Astrocyte of the cerebellum (primary cell): ENCODE measurements around the gene ARVCF.

Experiments used
- DNase-seq: peaks from one replicate; pipeline ENCODE4 v3.0.0-alpha.2; 2011; ENCODE audit warnings: low read depth
- H3K4me3 ChIP-seq: 2 replicates; pipeline ENCODE4 v1.5.1; 2011; ENCODE audit warnings: mild to moderate bottlenecking, low read depth, low read length, moderate library complexity
- in situ Hi-C: cut with HindIII; loops from 2 replicates; pipeline ENCODE4 v1.10.0; 2017; ENCODE audit warnings: low sequenced_read_pairs
- TF ChIP-seq, protein P1 (sequence below): IDR thresholded peaks from 2 replicates; pipeline ENCODE4 v1.5.1; 2012; ENCODE audit warnings: low read length, low read depth, moderate library complexity, mild to moderate bottlenecking; ENCODE audit errors: missing control alignments

Gene ARVCF

DNA sequence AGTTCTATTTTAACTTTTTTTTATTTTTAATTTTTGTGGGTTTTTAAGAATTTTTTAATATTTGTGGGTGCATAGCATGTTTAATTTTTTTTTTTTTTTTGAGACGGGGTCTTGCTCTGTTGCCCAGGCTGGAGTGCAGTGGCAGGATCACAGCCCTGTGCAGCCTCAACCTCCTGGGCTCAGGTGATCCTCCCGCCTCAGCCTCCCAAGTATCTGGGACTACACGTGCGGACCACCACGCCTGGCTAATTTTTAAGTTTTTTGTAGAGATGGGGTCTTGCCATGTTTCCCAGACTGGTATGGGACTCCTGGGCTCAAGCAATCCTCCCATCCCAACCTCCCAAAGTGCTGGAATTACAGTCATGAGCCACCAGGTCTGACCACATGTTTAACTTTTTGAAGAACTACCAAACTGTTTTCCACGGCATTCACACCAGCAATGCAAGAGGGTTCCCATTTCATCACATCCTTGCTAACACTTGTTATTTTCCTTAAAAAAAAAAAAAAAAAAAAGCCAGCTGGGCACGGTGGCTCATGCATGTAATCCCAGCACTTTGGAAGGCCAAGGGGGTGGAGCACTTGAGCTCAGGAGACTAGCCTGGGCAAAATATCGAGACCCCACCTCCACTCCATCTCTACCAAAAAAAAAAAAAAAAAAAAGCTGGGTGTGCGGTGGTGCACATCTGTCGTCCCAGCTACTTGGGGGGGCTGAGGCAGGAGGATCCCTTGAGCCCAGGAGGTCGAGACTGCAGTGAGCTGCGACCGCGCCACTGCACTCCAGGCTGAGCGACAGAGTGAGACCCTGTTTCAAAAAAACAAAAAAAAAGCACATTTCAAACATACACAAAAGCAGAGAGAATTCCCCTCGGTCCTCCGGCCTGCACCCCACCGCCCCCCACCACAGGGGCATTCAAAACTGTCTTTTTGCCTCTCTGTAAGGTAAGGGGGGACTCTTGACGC lies 58.3 kb downstream of the ARVCF start:
- in situ Hi-C loops, result no loop called here
- peak overlapping the region; percentile 28 for H3K4me3 ChIP-seq
- TF ChIP-seq, protein P1, sequence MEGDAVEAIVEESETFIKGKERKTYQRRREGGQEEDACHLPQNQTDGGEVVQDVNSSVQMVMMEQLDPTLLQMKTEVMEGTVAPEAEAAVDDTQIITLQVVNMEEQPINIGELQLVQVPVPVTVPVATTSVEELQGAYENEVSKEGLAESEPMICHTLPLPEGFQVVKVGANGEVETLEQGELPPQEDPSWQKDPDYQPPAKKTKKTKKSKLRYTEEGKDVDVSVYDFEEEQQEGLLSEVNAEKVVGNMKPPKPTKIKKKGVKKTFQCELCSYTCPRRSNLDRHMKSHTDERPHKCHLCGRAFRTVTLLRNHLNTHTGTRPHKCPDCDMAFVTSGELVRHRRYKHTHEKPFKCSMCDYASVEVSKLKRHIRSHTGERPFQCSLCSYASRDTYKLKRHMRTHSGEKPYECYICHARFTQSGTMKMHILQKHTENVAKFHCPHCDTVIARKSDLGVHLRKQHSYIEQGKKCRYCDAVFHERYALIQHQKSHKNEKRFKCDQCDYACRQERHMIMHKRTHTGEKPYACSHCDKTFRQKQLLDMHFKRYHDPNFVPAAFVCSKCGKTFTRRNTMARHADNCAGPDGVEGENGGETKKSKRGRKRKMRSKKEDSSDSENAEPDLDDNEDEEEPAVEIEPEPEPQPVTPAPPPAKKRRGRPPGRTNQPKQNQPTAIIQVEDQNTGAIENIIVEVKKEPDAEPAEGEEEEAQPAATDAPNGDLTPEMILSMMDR, result no peak
- DNase-seq, result no peak

GRCh38 chr22:19957445-19957844 lies 59.2 kb downstream of the ARVCF start:
- no peak for DNase-seq
- in situ Hi-C loops, result no loop called here
- TF ChIP-seq, protein P1, result no peak
- H3K4me3 ChIP-seq, result no peak overlapping the region

- in situ Hi-C loops, result no loop called here
- no peak overlapping the region for H3K4me3 ChIP-seq
- TF ChIP-seq, protein P1, result no peak
- DNase-seq, result no peak
These were observed 61.1 kb downstream of the ARVCF start for GRCh38 chr22:19955241-19956128.

DNA sequence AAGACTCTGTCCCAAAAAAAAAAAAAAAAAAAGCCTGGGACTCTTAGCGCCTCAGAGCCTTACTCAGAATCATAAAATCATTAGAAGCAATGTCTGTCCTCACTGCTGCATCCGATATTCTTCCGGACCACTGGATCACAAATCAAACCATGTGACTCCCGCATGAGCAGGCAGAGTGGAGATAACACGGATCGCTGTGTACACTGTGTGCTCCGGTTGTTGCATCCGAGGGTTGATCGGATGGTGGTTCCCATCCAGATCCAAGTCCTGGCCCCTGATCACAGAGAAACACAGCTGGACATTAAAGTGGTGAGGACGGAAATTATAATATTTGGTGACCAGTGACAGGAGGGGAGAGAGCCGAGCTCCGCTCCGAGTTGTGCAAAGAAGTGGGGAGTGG lies 65.3 kb downstream of the ARVCF start:
- in situ Hi-C loops, result no loop called here
- no peak for DNase-seq
- TF ChIP-seq, protein P1, result no peak
- H3K4me3 ChIP-seq, result no peak overlapping the region

DNA sequence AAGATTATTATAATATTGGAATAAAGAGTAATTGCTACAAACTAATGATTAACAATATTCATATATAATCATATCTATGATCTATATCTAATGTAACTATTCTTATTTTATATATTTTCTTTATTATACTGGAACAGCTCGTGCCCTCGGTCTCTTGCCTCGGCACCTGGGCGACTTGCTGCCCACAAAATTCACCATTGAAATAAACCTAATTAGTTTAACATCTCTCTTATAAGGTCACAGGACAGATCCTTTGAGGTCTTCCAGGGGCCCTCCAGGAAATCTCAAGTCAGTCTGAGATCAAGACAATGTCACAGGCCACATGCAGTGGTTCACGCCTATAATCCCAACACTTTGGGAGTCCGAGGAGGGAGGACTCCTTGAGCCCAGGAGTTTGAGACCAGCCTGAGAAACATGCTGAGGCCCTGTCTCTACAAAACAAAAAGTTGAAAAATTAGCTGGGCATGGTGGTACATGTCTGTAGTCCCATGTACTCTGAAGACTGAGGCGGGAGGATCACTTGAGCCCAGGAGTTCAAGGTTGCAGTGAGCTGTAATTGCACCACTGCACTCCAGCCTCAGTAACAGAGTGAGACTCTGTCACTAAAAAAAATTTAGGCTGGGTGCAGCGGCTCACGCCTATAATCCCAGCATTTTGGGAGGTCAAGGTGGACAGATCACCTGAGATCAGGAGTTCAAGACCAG lies 68.4 kb downstream of the ARVCF start:
- TF ChIP-seq, protein P1, result no peak
- in situ Hi-C loops, result no loop called here
- H3K4me3 ChIP-seq, result no peak overlapping the region
- no peak for DNase-seq
